ENCODE results near the gene SMURF2. TPM values are rescaled to one million over a fixed set of nuclear protein-coding genes. Genes with fewer than 3 reads are reported as not detected.

The SMURF2 gene
- total and polyA plus RNA-seq, 9 of the 15 experiments (the other 6 are each of a cell fraction or from before 2014, with no cell fraction given) = 3.8 to 22.0 (median 14.8) TPM

DNA sequence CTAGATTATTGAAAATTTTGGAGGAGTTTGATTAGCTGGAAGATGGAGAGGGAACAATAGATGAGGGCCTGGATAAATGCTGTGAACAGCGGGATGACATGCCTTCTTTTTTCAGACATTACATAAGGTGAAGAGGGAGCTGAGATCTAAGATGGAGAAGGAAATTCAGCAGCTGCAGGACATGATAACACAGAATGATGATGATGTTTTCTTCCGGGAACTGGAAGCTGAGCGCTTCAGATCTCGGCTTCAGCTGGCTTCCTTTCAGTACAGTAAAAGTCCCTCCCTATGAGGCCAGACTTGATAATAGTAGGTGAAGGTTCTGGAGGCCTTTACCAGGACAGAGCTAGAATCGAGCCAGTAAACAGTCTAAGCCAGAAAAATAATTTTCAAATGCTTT is 124.6 kb downstream of the SMURF2 start (continued):
- TF ChIP-seq, protein P1, sequence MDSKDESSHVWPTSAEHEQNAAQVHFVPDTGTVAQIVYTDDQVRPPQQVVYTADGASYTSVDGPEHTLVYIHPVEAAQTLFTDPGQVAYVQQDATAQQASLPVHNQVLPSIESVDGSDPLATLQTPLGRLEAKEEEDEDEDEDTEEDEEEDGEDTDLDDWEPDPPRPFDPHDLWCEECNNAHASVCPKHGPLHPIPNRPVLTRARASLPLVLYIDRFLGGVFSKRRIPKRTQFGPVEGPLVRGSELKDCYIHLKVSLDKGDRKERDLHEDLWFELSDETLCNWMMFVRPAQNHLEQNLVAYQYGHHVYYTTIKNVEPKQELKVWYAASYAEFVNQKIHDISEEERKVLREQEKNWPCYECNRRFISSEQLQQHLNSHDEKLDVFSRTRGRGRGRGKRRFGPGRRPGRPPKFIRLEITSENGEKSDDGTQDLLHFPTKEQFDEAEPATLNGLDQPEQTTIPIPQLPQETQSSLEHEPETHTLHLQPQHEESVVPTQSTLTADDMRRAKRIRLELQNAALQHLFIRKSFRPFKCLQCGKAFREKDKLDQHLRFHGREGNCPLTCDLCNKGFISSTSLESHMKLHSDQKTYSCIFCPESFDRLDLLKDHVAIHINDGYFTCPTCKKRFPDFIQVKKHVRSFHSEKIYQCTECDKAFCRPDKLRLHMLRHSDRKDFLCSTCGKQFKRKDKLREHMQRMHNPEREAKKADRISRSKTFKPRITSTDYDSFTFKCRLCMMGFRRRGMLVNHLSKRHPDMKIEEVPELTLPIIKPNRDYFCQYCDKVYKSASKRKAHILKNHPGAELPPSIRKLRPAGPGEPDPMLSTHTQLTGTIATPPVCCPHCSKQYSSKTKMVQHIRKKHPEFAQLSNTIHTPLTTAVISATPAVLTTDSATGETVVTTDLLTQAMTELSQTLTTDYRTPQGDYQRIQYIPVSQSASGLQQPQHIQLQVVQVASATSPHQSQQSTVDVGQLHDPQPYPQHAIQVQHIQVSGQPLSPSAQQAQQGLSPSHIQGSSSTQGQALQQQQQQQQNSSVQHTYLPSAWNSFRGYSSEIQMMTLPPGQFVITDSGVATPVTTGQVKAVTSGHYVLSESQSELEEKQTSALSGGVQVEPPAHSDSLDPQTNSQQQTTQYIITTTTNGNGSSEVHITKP (IDR thresholded peaks at IDR 0.05; ENCODE audit: partially characterized antibody) = no peak
- no peak for TF ChIP-seq SMAD3 (CRISPR knock-in tag; conservative IDR thresholded peaks at IDR 0.05)
- TF ChIP-seq ZNF23 (CRISPR knock-in tag; IDR thresholded peaks at IDR 0.05) = no peak
- TF ChIP-seq ZNF586 (CRISPR knock-in tag; conservative IDR thresholded peaks at IDR 0.05) = no peak
- TF ChIP-seq SRSF3 (IDR thresholded peaks at IDR 0.05; ENCODE audit: insufficient read depth, low read length) = no peak
- no peak for TF ChIP-seq ELF2 (CRISPR knock-in tag; IDR thresholded peaks at IDR 0.05)
- TF ChIP-seq CXXC5 (CRISPR knock-in tag; IDR thresholded peaks at IDR 0.05) = 0 out of 2 replicates have a peak, but pooled peaks have one; percentile 20
- TF ChIP-seq, protein P2, sequence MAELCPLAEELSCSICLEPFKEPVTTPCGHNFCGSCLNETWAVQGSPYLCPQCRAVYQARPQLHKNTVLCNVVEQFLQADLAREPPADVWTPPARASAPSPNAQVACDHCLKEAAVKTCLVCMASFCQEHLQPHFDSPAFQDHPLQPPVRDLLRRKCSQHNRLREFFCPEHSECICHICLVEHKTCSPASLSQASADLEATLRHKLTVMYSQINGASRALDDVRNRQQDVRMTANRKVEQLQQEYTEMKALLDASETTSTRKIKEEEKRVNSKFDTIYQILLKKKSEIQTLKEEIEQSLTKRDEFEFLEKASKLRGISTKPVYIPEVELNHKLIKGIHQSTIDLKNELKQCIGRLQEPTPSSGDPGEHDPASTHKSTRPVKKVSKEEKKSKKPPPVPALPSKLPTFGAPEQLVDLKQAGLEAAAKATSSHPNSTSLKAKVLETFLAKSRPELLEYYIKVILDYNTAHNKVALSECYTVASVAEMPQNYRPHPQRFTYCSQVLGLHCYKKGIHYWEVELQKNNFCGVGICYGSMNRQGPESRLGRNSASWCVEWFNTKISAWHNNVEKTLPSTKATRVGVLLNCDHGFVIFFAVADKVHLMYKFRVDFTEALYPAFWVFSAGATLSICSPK (IDR thresholded peaks at IDR 0.05; ENCODE audit: borderline replicate concordance) = no peak
- peak; percentile 85; the same call in 1 of the 2 replicates for TF ChIP-seq CC2D1A (IDR thresholded peaks at IDR 0.05)
- TF ChIP-seq NFE2L1 (tag; IDR thresholded peaks at IDR 0.05; ENCODE audit: borderline replicate concordance, low read depth) = no peak
- TF ChIP-seq ZNF184 (CRISPR knock-in tag; IDR thresholded peaks at IDR 0.05) = no peak
- TF ChIP-seq POLR3G (IDR thresholded peaks at IDR 0.05; ENCODE audit: extremely low read depth, insufficient read length, insufficient replicate concordance) = no peak
- no peak for TF ChIP-seq MCM2 (IDR thresholded peaks at IDR 0.05; ENCODE audit: low read depth)
- no peak for TF ChIP-seq RBM25 (IDR thresholded peaks at IDR 0.05; ENCODE audit: low read depth, low read length, severe bottlenecking)
- TF ChIP-seq, protein P3, sequence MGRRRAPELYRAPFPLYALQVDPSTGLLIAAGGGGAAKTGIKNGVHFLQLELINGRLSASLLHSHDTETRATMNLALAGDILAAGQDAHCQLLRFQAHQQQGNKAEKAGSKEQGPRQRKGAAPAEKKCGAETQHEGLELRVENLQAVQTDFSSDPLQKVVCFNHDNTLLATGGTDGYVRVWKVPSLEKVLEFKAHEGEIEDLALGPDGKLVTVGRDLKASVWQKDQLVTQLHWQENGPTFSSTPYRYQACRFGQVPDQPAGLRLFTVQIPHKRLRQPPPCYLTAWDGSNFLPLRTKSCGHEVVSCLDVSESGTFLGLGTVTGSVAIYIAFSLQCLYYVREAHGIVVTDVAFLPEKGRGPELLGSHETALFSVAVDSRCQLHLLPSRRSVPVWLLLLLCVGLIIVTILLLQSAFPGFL (CRISPR knock-in tag; IDR thresholded peaks at IDR 0.05) = no peak
- TF ChIP-seq, protein P4, sequence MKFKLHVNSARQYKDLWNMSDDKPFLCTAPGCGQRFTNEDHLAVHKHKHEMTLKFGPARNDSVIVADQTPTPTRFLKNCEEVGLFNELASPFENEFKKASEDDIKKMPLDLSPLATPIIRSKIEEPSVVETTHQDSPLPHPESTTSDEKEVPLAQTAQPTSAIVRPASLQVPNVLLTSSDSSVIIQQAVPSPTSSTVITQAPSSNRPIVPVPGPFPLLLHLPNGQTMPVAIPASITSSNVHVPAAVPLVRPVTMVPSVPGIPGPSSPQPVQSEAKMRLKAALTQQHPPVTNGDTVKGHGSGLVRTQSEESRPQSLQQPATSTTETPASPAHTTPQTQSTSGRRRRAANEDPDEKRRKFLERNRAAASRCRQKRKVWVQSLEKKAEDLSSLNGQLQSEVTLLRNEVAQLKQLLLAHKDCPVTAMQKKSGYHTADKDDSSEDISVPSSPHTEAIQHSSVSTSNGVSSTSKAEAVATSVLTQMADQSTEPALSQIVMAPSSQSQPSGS (CRISPR knock-in tag; IDR thresholded peaks at IDR 0.05) = no peak
- TF ChIP-seq CCAR2 (IDR thresholded peaks at IDR 0.05; ENCODE audit: low read depth, low read length) = no peak
- no peak for TF ChIP-seq SETDB1 (IDR thresholded peaks at IDR 0.05; ENCODE audit: low read length)
- peak; percentile 7 for TF ChIP-seq DACH1 (IDR thresholded peaks at IDR 0.05; ENCODE audit: partially characterized antibody)
- TF ChIP-seq NR2C2 (CRISPR knock-in tag; IDR thresholded peaks at IDR 0.05) = no peak
- TF ChIP-seq NR2C2 (tag; IDR thresholded peaks at IDR 0.05) = no peak
- 0 out of 2 replicates have a peak, but pooled peaks have one; percentile 34 for TF ChIP-seq ZNF589 (CRISPR knock-in tag; IDR thresholded peaks at IDR 0.05; ENCODE audit: low read depth)

All from K562 (cell line).